Endodermal cell (in vitro differentiated cells): ENCODE results near the gene CFAP54. TPM values are rescaled to one million over a fixed set of nuclear protein-coding genes. Genes with fewer than 3 reads are reported as not detected.
A peak's percentile ranks its signal among the peaks of the same experiment; 100 is the strongest.

Experiments used
- DNase-seq: peaks from one replicate; pipeline ENCODE4 v3.0.0-alpha.2; 2017
- H3K27ac ChIP-seq: 2 replicates; pipeline ENCODE4 v1.5.1; 2013; ENCODE audit warnings: mild to moderate bottlenecking, low read depth, low read length, moderate library complexity
- H3K27me3 ChIP-seq: 2 replicates; pipeline ENCODE4 v1.6.1; 2013; ENCODE audit warnings: mild to moderate bottlenecking, low read length, moderate library complexity; ENCODE audit not compliant: insufficient read depth, control insufficient read depth, poor library complexity, severe bottlenecking
- H3K36me3 ChIP-seq: 2 replicates; pipeline ENCODE4 v1.7.0; 2013; ENCODE audit warnings: mild to moderate bottlenecking, low read length, moderate library complexity; ENCODE audit not compliant: control insufficient read depth, insufficient read depth
- H3K4me1 ChIP-seq: one replicate; pipeline ENCODE4 v1.7.0; 2013; ENCODE audit warnings: low read length; ENCODE audit not compliant: control insufficient read depth, insufficient read depth
- H3K4me3 ChIP-seq: 2 replicates; pipeline ENCODE4 v1.5.1; 2013; ENCODE audit warnings: mild to moderate bottlenecking, low read length, moderate library complexity
- H3K9ac ChIP-seq: 2 replicates; pipeline ENCODE4 v1.6.1; 2013; ENCODE audit warnings: mild to moderate bottlenecking, low read length, moderate library complexity; ENCODE audit not compliant: poor library complexity, severe bottlenecking; ENCODE audit errors: extremely low read depth
- H3K9me3 ChIP-seq: 2 replicates; pipeline ENCODE4 v1.6.1; 2013; ENCODE audit warnings: mild to moderate bottlenecking, low read length, moderate library complexity; ENCODE audit not compliant: control insufficient read depth
- H3K27ac Mint-ChIP-seq: 2 replicates; pipeline ENCODE4 v1.8.0; 2020; ENCODE audit warnings: mixed read lengths
- H3K27me3 Mint-ChIP-seq: 2 replicates; pipeline ENCODE4 v1.8.0; 2021; ENCODE audit warnings: mild to moderate bottlenecking, mixed read lengths; ENCODE audit not compliant: insufficient read depth
- H3K36me3 Mint-ChIP-seq: 2 replicates; pipeline ENCODE4 v1.8.0; 2020; ENCODE audit warnings: low read depth, mixed read lengths
- H3K4me1 Mint-ChIP-seq: 2 replicates; pipeline ENCODE4 v1.8.0; 2020; ENCODE audit warnings: mixed read lengths
- H3K4me3 Mint-ChIP-seq: 2 replicates; pipeline ENCODE4 v1.8.0; 2020; ENCODE audit warnings: mild to moderate bottlenecking, moderate library complexity, mixed read lengths
- H3K9me3 Mint-ChIP-seq: 2 replicates; pipeline ENCODE4 v1.8.0; 2020; ENCODE audit warnings: mild to moderate bottlenecking, mixed read lengths
- CTCF ChIP-seq: fragments of 200-600 bp; sonication (generic); conservative IDR thresholded peaks from 2 replicates; pipeline ENCODE4 v1.5.0; 2021; ENCODE audit warnings: antibody characterized with exemption, mild to moderate bottlenecking
- WGBS, 2 experiments: methylation state at CpG; one replicate each; pipeline versions ENCODE4 v1.1.5 to v1.1.7; 2013; ENCODE audit warnings: missing lambda C conversion rate in 2 of 2, mixed read lengths in 1 of 2; ENCODE audit not compliant: insufficient coverage in 1 of 2, insufficient read length in 1 of 2; 5-methylcytosine and 5-hydroxymethylcytosine counted together
- total RNA-seq, 2 donors: library from RNA; stranded (reverse); fragmentation: NEBNext Ultra II Directional in 1 of 2; extraction: Animal tissue kit (Norgen Biotek cat#: 25700) in 1 of 2; gene quantifications; 2 replicates in 1 of 2; 3 replicates in 1 of 2; pipeline ENCODE4 v1.2.1, GENCODE V29; 2021

Gene CFAP54
- total RNA-seq, 2 donors from 2014 or later: 1.5 to 1.7 TPM

GRCh38 chr12:96892104-96892503 is 402.7 kb downstream of the CFAP54 start:
- Mint-ChIP-seq H3K4me1 (peaks cover 3% of the 10 kb centered on the region), H3K9me3 (peaks cover 21% of the 10 kb centered on the region), H3K36me3 (no peaks in the 10 kb centered on the region), H3K27me3 (peaks cover 2% of the 10 kb centered on the region), H3K4me3 (no peak overlapping the region), H3K27ac (no peak overlapping the region)
- 80 to 95% methylated on average over 1 to 3 of the region's 3 CpGs for WGBS, 2 experiments
- no peak for DNase-seq
- no peak overlapping the region for H3K4me3 ChIP-seq
- H3K27ac ChIP-seq: no peak overlapping the region
- peaks cover 2% of the 10 kb centered on the region for H3K4me1 ChIP-seq
- no peaks in the 10 kb centered on the region for H3K27me3 ChIP-seq
- no peaks in the 10 kb centered on the region for H3K36me3 ChIP-seq
- H3K9me3 ChIP-seq: no peaks in the 10 kb centered on the region
- H3K9ac ChIP-seq: no peak overlapping the region
- no peak for TF ChIP-seq CTCF

DNA sequence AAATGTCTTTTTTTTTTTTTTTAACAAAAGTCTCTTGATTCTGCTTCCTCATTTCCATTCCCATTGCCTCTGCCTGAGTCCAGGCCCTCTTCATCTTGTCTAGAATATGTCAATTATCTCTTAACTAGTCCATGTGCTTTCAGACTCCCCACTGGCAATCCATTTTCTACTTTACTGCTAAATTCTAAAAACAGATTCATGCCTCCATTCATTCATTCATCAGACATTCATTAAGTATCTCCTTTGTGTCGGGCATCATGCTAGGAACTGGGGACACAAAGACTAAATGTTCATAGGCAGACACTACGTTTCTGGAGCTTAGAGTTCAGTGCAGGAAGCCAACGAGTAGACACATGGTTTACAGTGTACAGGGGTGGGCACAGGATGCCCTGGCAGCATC is 408.0 kb downstream of the CFAP54 start:
- no peak for DNase-seq
- peaks cover 19% of the 10 kb centered on the region for H3K9me3 Mint-ChIP-seq
- no peak overlapping the region for H3K4me3 Mint-ChIP-seq
- no peak overlapping the region for H3K9ac ChIP-seq
- H3K27ac Mint-ChIP-seq: no peak overlapping the region
- H3K4me1 Mint-ChIP-seq: no peaks in the 10 kb centered on the region
- 51 to 79% methylated on average over 3 of the region's 3 CpGs for WGBS, 2 experiments
- H3K27ac ChIP-seq: peak overlapping the region; percentile 86
- H3K9me3 ChIP-seq: no peaks in the 10 kb centered on the region
- no peaks in the 10 kb centered on the region for H3K4me1 ChIP-seq
- no peaks in the 10 kb centered on the region for H3K27me3 Mint-ChIP-seq
- TF ChIP-seq CTCF: no peak
- no peaks in the 10 kb centered on the region for H3K36me3 ChIP-seq
- H3K4me3 ChIP-seq: no peak overlapping the region
- H3K36me3 Mint-ChIP-seq: no peaks in the 10 kb centered on the region
- H3K27me3 ChIP-seq: no peaks in the 10 kb centered on the region

DNA sequence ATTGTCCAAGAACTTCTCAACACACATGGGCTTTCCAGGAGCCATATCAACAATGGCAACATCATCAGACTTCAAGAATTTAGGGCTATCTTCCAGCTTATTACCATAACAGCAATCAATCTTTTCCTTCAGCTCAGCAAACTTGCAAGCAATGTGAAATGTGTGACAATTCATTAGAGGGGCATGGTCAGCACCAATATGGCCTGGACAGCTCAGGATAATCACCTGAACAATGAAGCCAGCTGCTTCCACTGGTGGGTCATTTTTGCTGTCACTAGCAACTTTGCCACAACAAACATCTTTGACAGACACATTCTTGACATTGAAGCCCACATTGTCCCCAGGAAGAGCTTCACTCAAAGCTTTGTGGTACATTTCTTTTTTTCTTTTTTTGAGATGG is 411.8 kb downstream of the CFAP54 start:
- Histone ChIP-seq H3K36me3 (no peaks in the 10 kb centered on the region), H3K4me1 (no peaks in the 10 kb centered on the region), H3K9me3 (no peaks in the 10 kb centered on the region), H3K4me3 (no peak overlapping the region), H3K27me3 (no peaks in the 10 kb centered on the region), H3K9ac (no peak overlapping the region), H3K27ac (no peak overlapping the region)
- Mint-ChIP-seq H3K36me3 (no peaks in the 10 kb centered on the region), H3K27me3 (no peaks in the 10 kb centered on the region), H3K4me1 (no peaks in the 10 kb centered on the region), H3K4me3 (no peak overlapping the region), H3K27ac (no peak overlapping the region), H3K9me3 (no peaks in the 10 kb centered on the region)
- TF ChIP-seq CTCF: no peak
- DNase-seq: no peak
